ENCODE data around the gene DDX19B. TPM values are rescaled to one million over a fixed set of nuclear protein-coding genes. Genes with fewer than 3 reads are reported as not detected.

DDX19B gene
- total and polyA plus RNA-seq, 9 of the 15 experiments (the other 6 are each of a cell fraction or from before 2014, with no cell fraction given): 7.0 to 32.9 (median 19.3) TPM

- TF ChIP-seq FOXK2 (conservative IDR thresholded peaks at IDR 0.05 in 1 of 2, IDR thresholded peaks at IDR 0.05 in 1 of 2; ENCODE audit: low read depth in 2 of 2) (peak; percentile 52 to 96; a peak in 3 of 4 replicates), ZFX (CRISPR knock-in tag; IDR thresholded peaks at IDR 0.05) (peak; percentile 93), ZNF785 (CRISPR knock-in tag; IDR thresholded peaks at IDR 0.05) (no peak), FOSL1 (tag; conservative IDR thresholded peaks at IDR 0.05) (peak; percentile 32), ZNF717 (CRISPR knock-in tag; IDR thresholded peaks at IDR 0.05) (peak; percentile 87), ZFPM2 (CRISPR knock-in tag; IDR thresholded peaks at IDR 0.05) (0 out of 2 replicates have a peak, but pooled peaks have one; percentile 75), ERF (CRISPR knock-in tag; IDR thresholded peaks at IDR 0.05) (peak; percentile 95), TFE3 (CRISPR knock-in tag; IDR thresholded peaks at IDR 0.05) (peak; percentile 29), HMGN3 (IDR thresholded peaks at IDR 0.05; ENCODE audit: borderline replicate concordance, extremely low read depth, insufficient read length, low read depth, low read length) (peak; percentile 97), BHLHE40 (IDR thresholded peaks at IDR 0.05; ENCODE audit: low read length) (peak; percentile 54), ZNF740 (CRISPR knock-in tag; IDR thresholded peaks at IDR 0.05) (no peak), ZNF740 (tag; IDR thresholded peaks at IDR 0.05) (no peak), FOXP1 (CRISPR knock-in tag; IDR thresholded peaks at IDR 0.05) (peak; percentile 80; the same call in 1 of the 2 replicates), CBX5 (IDR thresholded peaks at IDR 0.05; ENCODE audit: borderline replicate concordance, low read depth) (no peak), ZNF143 (CRISPR knock-in tag; IDR thresholded peaks at IDR 0.05) (0 out of 2 replicates have a peak, but pooled peaks have one; percentile 46), MBD1 (CRISPR knock-in tag; IDR thresholded peaks at IDR 0.05) (no peak), SREBF1 (IDR thresholded peaks at IDR 0.05; ENCODE audit: borderline replicate concordance, low read depth, low read length) (peak; percentile 87), SETDB1 (IDR thresholded peaks at IDR 0.05; ENCODE audit: low read length) (no peak), ZNF830 (CRISPR knock-in tag; IDR thresholded peaks at IDR 0.05) (peak; percentile 98), PBX2 (CRISPR knock-in tag; IDR thresholded peaks at IDR 0.05; ENCODE audit: low read depth) (no peak), PBX2 (tag; conservative IDR thresholded peaks at IDR 0.05; ENCODE audit: low read depth) (peak; percentile 48; the same call in 1 of the 2 replicates)
These were observed 47.2 kb upstream of the DDX19B start, which contains the start of gene EXOSC6 (continued) for GRCh38 chr16:70251629-70252354.

Measured in K562 (cell line).